HG03159 (cell line): ENCODE results near the gene FAM171A1.
"Not testable (repeated sequence)": the region's sequence is repeated elsewhere in the genome, so short reads cannot be mapped to it uniquely, and the experiment has no call there.

Experiments used
- ATAC-seq: cut with Tn5 transposase; IDR thresholded peaks from one replicate; pipeline ENCODE4 v1.9.1; 2021; ENCODE audit warnings: mild to moderate bottlenecking, moderate library complexity; ENCODE audit not compliant: unreplicated experiment

The FAM171A1 gene

DNA sequence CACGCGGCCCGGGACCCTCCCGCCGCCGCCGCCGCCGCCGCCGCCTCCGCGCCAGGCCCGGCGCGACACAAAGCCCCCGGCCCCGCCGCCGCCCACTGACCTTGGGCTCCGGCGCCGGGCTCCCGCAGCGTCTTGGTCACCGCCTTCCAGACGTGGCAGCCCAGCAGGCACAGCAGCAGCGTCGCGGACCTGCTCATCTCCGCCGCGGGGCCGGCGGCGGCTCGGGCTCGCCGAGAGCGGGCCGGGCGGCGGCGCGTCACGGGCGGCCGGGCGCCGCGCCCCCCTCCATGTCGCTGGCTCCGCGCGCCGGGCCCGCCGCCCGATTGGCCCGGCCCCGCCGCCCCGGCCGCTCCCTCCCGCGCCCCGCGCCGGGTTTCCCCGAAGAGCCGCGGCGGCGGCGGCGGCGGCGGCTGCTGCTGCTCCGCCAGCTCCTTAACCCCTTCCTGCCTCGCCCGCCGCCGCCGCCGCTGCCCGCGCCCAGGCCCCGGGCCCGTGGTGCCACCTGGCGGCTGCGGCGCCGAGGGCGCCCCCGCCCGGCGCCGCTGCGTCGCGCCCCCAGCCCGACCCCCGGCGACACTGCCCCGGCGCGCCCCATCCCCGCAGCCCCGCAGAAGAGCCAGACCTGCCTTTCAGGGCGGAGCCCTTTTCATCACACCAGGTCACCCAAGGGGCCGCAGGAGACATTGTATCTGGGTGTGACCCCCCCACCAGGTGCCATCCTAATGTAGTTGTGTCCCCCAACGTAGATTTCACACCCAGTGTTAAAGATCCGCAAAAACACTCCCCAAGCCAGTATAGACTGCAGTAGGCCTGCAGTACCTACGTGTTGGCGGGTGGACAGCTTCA is at the start of gene FAM171A1:
TSS of gene FAM171A1 (minus strand) at position 434 of the 846 bp plus-strand sequence. CDS start at position 197, 237 bp downstream.
- peak; percentile 64 for ATAC-seq

DNA sequence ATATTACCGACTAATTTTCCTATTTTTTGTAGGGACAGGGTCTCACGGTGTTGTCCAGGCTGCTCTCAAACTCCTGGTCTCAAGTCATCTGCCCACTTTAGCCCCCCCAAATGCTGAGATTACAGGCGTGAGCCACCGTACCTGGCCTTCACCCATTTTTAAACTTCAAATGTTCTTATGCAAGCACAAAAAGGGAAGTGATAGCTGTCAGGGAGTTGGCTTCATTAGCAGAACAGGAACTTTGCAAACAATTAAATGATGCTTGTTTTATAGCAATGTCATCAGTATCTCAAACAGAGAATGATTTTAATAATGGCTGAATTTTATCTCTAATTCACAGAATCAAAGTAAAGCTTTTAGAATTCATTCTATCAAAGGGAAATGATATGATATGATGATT is 49.8 kb upstream of the FAM171A1 start:
- no peak for ATAC-seq

DNA sequence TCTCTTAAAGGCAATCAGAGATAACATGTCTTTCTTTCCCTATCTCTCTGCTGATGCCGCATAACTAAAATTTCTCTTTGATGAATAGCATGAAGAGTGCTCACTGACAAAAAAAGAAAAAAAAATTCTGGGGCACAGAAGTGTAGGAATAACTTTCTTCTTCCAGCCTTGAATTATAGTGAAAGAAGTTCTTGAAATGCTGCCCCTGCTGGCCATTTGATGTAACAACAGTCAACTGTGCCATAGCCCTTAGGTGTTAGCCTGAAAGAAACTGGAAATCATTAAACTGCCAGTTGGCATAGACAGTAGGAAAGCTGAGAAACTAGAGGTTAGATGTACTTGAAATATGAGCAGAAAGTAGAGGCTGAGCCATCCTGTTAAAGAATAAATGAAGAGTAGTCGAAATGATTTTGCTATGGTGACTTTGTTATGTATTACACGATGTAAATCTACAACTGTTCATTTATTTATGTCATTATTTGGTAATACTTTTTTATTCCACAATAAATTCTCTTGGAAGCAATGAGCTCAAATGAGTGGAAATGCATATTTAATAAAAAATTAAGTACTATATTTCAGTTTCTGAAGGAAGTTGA is 48.3 kb upstream of the FAM171A1 start:
- ATAC-seq, result peak; percentile 74

DNA sequence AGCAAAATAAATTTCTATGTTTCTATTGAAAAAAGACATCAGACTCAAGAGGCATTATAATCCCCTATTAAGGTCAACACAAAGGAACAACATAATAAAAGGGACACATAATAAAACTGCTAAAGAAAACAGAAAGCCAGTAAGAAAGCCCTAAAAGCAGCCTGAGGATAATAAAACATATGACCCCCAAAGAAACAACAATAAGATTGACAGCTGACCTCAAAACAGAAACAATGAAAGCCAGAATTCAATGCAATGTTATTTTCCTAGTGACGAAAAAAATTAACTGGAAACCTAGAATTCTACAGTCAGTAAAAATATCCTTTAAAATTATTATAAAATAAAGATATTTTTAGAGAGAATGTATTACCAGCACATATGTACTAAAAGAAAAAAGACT is 44.9 kb upstream of the FAM171A1 start:
- ATAC-seq, result no peak

DNA sequence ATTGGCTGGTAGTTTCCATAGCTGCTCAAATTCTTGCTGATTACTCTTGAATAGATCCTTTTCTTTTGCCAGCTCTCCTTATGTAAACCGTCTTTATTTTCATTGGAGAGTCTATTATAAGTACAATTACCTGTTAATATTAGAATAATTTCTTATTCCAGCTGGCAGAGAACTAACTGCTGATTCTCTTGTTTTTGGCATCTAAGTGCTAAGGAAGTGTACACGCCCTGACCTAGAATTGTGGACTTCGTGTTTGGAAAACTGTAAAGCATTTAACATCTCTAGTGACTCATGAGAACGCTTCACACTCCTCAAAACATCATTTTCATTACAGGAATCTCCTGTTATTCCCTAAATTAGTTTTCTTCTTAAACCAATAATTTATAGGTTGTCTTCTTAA is 39.9 kb upstream of the FAM171A1 start:
- no peak for ATAC-seq

DNA sequence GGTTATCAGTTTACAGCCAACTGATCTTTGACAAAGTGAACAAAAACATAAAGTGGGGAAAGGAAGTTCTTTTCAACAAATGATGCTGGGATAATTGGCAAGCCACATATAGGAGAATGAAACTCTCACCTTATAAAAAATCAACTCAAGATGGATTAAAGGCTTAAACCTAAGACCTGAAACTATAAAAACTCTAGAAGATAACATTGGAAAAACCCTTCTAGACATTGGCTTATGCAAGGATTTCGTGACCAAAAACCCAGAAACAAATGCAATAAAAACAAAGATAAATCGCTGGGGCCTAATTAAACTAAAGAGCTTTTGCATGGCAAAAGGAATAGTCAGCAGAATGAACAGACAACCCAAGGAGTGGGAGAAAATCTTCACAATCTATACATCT is 38.3 kb upstream of the FAM171A1 start:
- ATAC-seq, result not testable (repeated sequence)

DNA sequence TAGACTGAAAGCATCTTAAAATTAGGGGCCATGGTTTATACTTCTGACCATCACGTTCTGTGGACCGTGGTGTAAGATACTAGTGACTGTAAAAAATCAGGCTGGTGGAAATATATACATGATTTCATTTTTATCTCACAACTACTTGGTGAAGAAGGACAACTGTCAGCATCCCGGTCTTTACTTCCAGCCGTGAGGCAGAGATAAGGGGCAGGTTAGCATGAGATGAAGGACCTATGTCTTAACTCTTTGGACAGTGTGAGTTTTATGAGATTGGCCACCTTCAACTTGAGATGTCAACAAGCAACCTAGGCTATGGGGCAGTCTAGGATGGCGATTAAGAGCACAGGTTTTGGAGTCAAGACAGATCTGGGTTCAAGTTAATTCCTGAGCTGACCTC is 37.5 kb upstream of the FAM171A1 start:
- no peak for ATAC-seq

DNA sequence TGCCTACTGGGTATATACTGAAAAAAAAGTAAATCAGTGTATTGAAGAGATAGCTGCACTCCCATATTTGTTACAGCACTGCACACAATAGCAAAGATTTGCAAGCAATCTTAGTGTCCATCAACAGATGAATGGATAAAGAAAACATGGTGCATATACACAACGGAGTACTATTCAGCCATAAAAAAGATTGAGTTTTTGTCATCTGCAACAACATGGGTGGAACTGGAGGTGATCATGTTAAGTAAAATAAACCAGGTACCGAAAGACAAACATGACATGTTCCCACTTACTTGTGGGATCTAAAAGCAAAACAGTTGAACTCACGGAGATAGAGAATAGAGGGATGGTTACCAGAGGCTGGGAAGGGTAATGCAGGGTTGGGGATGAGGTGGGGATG is 34.2 kb upstream of the FAM171A1 start:
- ATAC-seq, result no peak

DNA sequence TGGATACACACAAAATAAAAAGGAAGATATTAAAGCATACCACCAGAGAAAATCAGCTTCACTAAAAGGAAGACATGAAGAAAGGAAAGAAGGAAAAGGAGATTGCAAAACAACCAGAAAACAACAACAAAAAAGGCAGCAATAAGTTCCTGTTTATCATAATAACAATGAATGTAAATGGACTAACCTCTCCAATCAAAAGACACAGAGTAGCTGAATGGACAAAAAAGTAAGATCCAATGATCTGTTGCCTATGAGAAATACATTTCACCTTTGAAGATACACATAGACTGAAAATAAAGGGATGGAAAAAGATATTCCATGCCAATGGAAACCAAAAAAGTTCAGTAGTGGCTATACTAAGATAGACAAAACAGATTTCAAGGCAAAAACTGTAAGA is 30.3 kb upstream of the FAM171A1 start:
- no peak for ATAC-seq

DNA sequence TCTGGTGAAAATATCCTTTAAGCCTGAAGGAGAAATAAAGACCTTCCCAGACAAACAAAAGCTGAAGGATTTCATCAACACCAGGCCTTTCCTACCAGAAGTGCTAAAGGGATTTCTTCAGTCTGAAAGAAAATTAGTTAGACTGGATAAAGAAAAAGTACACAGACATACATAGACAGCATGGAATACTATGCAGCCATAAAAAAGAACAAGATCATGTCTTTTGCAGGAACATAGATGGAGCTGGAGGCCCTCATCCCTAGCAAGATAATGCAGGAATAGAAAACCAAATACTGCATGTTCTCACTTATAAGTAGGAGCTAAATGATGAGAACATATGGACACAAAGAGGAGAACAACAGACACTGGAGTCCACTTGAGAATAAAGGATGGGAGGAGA is 29.4 kb upstream of the FAM171A1 start:
- not testable (repeated sequence) for ATAC-seq

DNA sequence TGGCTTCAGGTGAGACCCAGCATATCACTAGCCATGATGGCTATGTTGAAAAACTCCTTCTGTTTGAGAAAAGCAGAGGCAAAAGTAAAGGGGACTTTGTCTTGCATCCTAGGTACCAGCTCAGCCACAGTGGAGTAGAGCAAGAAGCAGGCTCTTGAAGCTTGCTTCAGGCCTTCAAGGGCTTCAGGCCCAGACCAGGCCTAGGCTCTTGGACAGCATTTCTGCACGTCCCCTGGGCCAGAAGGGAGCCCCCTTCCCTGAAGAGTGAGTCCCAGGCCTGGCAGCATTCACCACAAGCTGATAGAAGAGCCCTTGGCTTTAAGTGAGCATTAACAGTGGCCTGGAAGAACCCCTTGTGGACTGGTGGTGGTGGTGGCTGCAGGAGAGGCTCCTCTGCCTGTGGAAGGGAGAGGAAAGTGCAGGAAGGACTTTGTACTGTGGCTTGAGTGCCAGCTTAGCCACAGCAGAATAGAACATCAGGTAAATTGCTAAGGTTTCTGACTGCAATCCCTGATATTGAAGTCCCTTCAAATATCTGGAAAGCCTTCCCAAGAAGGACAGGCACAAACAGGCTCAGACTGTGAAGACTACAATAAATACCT is 28.1 kb upstream of the FAM171A1 start:
- ATAC-seq, result no peak

DNA sequence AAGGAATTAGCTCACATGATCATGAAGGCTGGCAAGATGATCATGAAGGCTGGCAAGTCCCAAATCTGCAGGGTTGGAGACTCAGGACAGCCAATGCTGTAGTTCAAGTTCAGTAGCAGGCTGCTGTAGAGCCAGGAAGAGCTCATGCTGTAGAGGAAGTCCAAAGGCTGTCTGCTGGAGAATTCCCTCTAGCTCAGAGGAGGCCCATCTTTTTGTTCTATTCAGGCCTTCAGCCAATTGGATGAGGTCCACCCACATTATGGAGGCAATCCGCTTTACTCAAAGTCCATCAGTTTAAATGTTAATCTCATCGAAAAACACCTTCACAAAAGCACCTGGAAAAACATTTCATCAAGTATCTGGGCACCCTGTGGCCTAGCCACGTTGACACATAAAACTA is 24.8 kb upstream of the FAM171A1 start:
- ATAC-seq, result no peak

DNA sequence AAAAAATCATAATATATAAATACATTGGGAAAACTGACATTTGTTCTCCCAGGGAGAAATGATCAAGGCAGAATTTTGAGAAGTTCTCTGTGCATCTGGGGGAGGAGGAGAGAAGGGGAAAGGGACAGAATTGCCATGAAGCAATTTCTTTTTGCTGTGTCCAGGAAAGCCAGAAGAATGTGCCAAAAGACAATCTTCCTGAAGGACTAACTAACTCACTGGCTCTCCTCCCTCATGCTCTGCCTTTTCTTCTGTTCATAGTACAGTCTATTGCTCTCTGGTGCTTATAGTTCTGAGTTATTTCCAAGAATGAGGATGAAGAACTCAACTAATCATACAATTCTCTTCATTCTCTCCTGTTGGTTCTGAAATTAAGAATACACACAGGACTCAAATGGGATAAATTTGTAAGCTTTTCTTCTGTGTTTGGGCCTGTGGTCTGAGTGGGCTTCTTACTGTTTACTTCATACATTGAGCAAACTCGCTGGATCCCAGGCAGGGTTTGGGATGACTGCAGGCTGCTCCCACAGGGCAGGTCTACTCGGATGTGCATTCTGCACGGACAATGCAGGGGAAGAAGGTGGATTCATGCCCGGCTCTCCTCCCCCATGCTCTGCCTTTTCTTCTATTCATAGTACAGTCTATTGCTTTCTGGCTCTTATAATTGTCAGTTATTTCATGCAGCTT is 22.2 kb upstream of the FAM171A1 start:
- no peak for ATAC-seq

DNA sequence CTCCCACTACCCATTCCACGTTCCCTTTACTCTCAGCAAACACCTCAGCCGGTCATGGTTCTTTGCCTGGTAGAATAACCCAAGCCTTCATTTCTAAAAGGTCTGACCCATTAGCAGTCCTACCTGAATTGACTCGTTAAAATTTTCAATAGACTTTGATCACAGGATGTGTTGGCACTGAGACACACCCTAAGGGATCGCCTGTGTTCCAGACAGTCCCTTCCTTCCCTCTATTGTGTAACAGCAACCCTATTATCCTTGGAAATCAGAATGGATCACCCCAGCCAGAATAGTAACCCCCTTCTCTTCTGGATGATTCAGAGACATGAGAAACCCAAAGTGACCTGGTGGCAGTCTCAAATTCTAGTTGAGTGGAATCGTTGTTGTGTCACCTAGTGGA is 20.4 kb upstream of the FAM171A1 start:
- ATAC-seq, result no peak

DNA sequence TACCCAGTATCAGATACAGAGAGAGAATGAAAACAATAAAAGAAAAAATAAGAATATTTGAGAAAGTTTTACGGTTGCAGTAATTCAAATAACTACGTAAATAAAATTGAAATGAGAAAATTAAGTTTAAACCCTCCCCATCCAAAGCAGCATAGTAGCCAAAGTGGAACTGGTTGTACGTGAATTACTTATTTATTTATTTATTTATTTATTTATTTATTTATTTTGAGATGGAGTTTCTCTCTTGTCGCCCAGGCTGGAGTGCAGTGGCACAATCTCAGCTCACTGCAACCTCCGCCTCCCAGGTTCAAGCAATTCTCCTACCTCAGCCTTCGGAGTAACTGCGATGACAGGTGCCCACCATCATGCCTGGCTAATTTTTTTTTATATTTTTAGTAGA is 17.1 kb upstream of the FAM171A1 start:
- ATAC-seq, result not testable (repeated sequence)

DNA sequence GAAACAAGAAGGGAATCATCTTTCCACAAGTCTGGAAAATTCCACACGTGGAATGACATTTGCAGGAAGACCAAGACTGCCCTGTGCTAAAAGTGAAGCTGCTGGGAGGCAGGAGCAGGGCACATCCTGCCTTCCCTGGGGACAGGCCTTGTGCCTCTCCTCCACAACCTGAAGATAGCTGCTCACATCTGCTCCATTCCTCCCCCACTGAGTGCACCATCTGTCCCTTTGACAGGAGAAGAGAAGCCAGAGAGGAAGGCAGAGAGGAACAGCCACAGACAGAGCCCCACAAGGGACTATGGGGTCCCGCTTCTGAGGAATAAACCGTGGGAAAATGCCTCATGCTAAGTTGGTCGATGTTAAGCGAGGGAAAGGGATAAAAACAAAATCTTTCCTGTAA is 15.9 kb upstream of the FAM171A1 start:
- ATAC-seq, result no peak

DNA sequence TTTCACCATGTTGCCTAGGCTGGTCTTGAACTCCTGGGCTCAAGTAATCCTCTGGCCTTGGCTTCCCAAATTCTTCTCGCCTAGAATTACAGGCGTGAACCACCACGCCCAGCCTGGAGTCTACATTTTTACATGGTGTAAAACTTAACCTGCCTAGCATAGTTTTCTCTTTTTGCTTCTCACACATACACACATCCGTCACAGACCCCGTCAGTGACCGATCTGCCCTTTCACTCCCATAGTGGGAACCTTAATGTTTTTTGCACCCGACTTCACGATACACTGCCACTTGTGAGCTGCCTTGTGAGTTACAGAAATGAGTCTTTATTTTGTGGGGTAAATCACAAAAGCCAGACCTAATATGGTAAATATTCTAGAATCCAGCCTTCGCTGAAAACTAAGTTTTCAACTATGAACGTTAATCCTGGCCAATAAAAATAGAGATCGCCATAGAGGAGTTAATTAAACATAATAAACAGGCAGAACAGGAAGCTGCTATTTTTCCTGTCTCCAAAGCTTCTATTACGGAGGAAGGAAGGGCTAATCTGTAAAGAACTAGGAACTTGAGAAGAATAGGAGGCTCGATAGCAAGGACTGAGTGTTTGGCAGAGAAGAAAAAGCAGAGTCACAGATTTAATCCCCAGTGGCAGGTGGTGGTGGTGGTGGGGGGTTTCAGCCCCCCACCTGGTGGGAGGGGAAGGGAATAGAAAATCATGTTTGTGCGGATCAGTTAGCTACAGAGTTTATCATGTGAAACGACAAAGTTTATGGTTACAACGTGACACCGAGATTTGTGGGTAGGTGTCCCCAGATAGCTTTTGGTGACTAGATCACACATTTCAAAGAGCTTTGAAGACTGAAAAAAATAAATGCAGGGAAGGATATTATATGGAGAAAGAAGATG is 14.7 kb upstream of the FAM171A1 start:
- no peak for ATAC-seq

DNA sequence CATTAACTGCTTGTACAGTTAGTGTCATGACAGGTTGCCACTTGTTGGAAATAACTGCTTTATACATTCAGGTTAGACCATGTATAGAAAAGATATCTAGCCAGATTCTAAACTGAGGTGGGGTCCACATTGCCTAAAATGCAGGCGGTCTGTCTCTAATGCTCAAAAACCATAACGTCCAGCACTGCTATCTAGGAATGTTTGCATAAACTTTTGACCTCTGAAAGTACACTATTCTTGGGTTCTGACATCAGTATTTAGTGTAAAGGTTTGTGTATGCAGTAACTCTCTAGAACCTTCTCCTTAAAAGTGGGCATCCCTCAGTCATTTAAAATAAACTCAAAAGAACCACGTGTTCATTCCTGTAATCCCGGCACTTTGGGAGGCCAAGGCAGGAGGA is 10.3 kb upstream of the FAM171A1 start:
- no peak for ATAC-seq

DNA sequence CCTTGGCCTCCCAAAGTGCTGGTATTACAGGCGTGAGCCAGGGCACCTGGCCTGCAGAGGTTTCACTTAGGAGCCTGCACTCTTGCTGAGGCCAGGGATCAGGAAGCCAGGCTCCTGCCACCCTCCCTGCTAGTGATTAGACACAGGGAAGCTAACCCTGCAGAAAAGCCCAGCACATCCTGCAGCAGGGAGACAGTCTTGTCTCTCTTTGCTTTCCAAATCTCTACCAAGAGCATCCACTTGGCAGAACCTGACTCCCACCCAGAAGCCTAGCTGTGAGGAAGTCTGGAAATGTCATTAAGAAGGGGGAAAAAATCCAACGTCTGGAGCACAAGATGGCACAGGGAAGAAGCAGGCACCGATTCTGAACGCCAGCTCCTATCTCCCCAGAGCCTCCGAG is 8.0 kb upstream of the FAM171A1 start:
- ATAC-seq, result no peak

DNA sequence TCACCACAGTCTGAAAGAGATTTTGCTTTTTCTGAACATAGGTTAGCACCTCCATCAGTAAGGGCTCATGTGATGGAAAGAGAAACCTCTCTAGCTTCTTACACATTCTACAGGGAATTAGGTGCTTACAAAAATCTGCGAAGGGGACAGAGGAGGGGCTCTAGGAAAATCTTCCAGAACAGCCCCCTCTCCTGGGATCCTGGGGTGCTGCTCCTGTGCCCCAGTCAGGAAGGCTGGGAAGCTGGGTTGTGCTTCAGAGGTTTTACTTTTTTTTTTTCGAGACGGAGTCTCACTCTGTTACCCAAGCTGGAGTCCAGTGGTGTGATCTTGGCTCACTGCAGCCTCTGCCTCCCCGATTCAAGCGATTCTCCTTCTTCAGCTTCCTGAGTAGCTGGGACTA is 7.5 kb upstream of the FAM171A1 start:
- ATAC-seq, result no peak

DNA sequence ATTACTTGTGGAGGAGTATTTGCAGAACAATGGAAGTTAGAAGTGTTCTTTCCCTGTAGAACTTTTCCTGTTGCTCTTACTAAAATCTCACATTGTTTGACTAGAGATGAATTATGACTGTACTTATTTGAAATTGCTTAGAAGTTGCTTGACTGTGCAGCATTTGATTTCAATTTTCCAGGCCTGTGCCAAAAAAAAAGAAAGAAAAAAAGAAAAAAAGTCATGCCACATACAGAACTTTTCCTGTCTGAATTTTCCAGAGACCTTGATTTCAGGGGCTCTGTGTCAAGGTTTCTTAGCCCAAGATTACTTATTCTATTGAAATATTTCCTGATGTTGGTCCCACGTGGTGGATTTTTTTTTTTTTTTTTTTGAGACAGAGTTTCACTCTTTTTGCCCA is 3.5 kb upstream of the FAM171A1 start:
- no peak for ATAC-seq
